ENCODE data around the gene H19.

Gene H19

GRCh38 chr11:1998290-1998689, 648 bp upstream of the H19 start:
- no peak for TF ChIP-seq CTCF (IDR thresholded peaks at IDR 0.05; ENCODE audit: control insufficient read depth, extremely low read depth, insufficient read depth)
- no peak for DNase-seq (ENCODE audit: low read depth)
- no peak overlapping the region for H3K4me3 ChIP-seq (ENCODE audit: low read depth, low read length)

- TF ChIP-seq CTCF (IDR thresholded peaks at IDR 0.05; ENCODE audit: control insufficient read depth, extremely low read depth, insufficient read depth): no peak
- no peak overlapping the region for H3K4me3 ChIP-seq (ENCODE audit: low read depth, low read length)
- no peak for DNase-seq (ENCODE audit: low read depth)
Observed at GRCh38 chr11:1994121-1994520, 3.5 kb downstream of the H19 start.

- no peak for TF ChIP-seq CTCF (IDR thresholded peaks at IDR 0.05; ENCODE audit: control insufficient read depth, extremely low read depth, insufficient read depth)
- no peak overlapping the region for H3K4me3 ChIP-seq (ENCODE audit: low read depth, low read length)
- no peak for DNase-seq (ENCODE audit: low read depth)
Observed at GRCh38 chr11:1992111-1992510, 5.5 kb downstream of the H19 start.

- no peak for TF ChIP-seq CTCF (IDR thresholded peaks at IDR 0.05; ENCODE audit: control insufficient read depth, extremely low read depth, insufficient read depth)
- no peak overlapping the region for H3K4me3 ChIP-seq (ENCODE audit: low read depth, low read length)
- no peak for DNase-seq (ENCODE audit: low read depth)
Observed at GRCh38 chr11:1990872-1991578, 6.6 kb downstream of the H19 start.

GRCh38 chr11:1989953-1990352, 7.7 kb downstream of the H19 start:
- no peak overlapping the region for H3K4me3 ChIP-seq (ENCODE audit: low read depth, low read length)
- no peak for TF ChIP-seq CTCF (IDR thresholded peaks at IDR 0.05; ENCODE audit: control insufficient read depth, extremely low read depth, insufficient read depth)
- no peak for DNase-seq (ENCODE audit: low read depth)

GRCh38 chr11:1988667-1989317, 8.8 kb downstream of the H19 start:
- no peak overlapping the region for H3K4me3 ChIP-seq (ENCODE audit: low read depth, low read length)
- no peak for TF ChIP-seq CTCF (IDR thresholded peaks at IDR 0.05; ENCODE audit: control insufficient read depth, extremely low read depth, insufficient read depth)
- no peak for DNase-seq (ENCODE audit: low read depth)

GRCh38 chr11:1988174-1988573, 9.5 kb downstream of the H19 start:
- TF ChIP-seq CTCF (IDR thresholded peaks at IDR 0.05; ENCODE audit: control insufficient read depth, extremely low read depth, insufficient read depth): no peak
- no peak for DNase-seq (ENCODE audit: low read depth)
- no peak overlapping the region for H3K4me3 ChIP-seq (ENCODE audit: low read depth, low read length)
